IMR-90 (cell line): Measurements from ENCODE around the gene DHRS7. TPM values are rescaled to one million over a fixed set of nuclear protein-coding genes. Genes with fewer than 3 reads are reported as not detected.

Experiments used
- ATAC-seq: fragments of 200-7000 bp; cut with Tn5 transposase; 2 replicates; pipeline ENCODE4 v1.9.1; 2020; ENCODE audit warnings: low read depth, mild to moderate bottlenecking, moderate library complexity
- BruUV-seq: library from RNA; stranded (reverse); fragments of 400-500 nt; replicated peaks from 2 replicates; lab custom pipeline; 2021; lab: Mats Ljungman, UMichigan
- CTCF ChIA-PET: fragments of 300-600 bp; formaldehyde crosslinking; extraction: SDS; loops from one replicate; lab custom pipeline; 2021; ENCODE audit warnings: antibody characterized with exemption; lab: Yijun Ruan, JAX
- POLR2A ChIA-PET: fragments of 300-600 bp; sonication (Branson Sonifier 250); formaldehyde crosslinking; loops from one replicate; lab custom pipeline; 2022; ENCODE audit warnings: antibody characterized with exemption; ENCODE audit not compliant: unreplicated experiment; lab: Charles Lee
- DNase-seq: peaks from one replicate; pipeline ENCODE4 v3.0.0; 2013
- H2AFZ ChIP-seq: replicated peaks from 2 replicates; pipeline ENCODE3; 2013; ENCODE audit warnings: low read length, mild to moderate bottlenecking; ENCODE audit not compliant: poor library complexity
- H2AK5ac ChIP-seq: 2 replicates; pipeline ENCODE4 v1.6.1; 2013; ENCODE audit warnings: low read depth, low read length, inconsistent platforms
- H2AK9ac ChIP-seq: replicated peaks from 2 replicates; pipeline ENCODE3; 2013; ENCODE audit warnings: mild to moderate bottlenecking, low read depth, low read length, moderate library complexity; ENCODE audit not compliant: poor library complexity
- H2BK120ac ChIP-seq: 2 replicates; pipeline ENCODE4 v1.6.1; 2013; ENCODE audit warnings: low read depth, low read length, inconsistent platforms
- H2BK15ac ChIP-seq: 3 replicates; pipeline ENCODE4 v1.6.1; 2013; ENCODE audit warnings: low read depth, low read length, inconsistent platforms
- H2BK20ac ChIP-seq: 2 replicates; pipeline ENCODE4 v1.6.1; 2013; ENCODE audit warnings: low read depth, mild to moderate bottlenecking, inconsistent platforms, low read length, moderate library complexity
- H2BK5ac ChIP-seq: 2 replicates; pipeline ENCODE4 v1.6.1; 2013; ENCODE audit warnings: mild to moderate bottlenecking, low read depth, low read length, inconsistent platforms; ENCODE audit not compliant: poor library complexity, severe bottlenecking
- H3K14ac ChIP-seq: replicated peaks from 2 replicates; pipeline ENCODE4 v1.6.1; 2013; ENCODE audit warnings: low read depth, low read length, inconsistent platforms
- H3K18ac ChIP-seq: 2 replicates; pipeline ENCODE4 v1.6.1; 2013; ENCODE audit warnings: low read depth, low read length, control low read depth
- H3K23ac ChIP-seq: 2 replicates; pipeline ENCODE4 v1.6.1; 2013; ENCODE audit warnings: low read depth, low read length, inconsistent platforms
- H3K27ac ChIP-seq: 2 replicates; pipeline ENCODE4 v1.5.1; 2013; ENCODE audit warnings: mild to moderate bottlenecking, control low read depth, low read length; ENCODE audit not compliant: insufficient read depth
- H3K27me3 ChIP-seq: 2 replicates; pipeline ENCODE4 v1.6.1; 2013; ENCODE audit warnings: low read length; ENCODE audit not compliant: control insufficient read depth, insufficient read depth
- H3K36me3 ChIP-seq: 2 replicates; pipeline ENCODE4 v1.6.1; 2013; ENCODE audit warnings: low read length, mixed read lengths; ENCODE audit not compliant: control insufficient read depth, insufficient read depth
- H3K4ac ChIP-seq: 2 replicates; pipeline ENCODE4 v1.6.1; 2013; ENCODE audit warnings: low read depth, low read length, inconsistent platforms
- H3K4me1 ChIP-seq: 2 replicates; pipeline ENCODE4 v1.6.1; 2013; ENCODE audit warnings: low read length, mixed read lengths; ENCODE audit not compliant: control insufficient read depth, insufficient read depth
- H3K4me2 ChIP-seq: 2 replicates; pipeline ENCODE4 v1.6.1; 2013; ENCODE audit warnings: low read depth, mild to moderate bottlenecking, control low read depth, low read length, moderate library complexity
- H3K4me3 ChIP-seq: 2 replicates; pipeline ENCODE4 v1.5.1; 2013; ENCODE audit warnings: low read depth, mild to moderate bottlenecking, control low read depth, low read length, moderate library complexity; ENCODE audit not compliant: insufficient read depth
- H3K56ac ChIP-seq: 2 replicates; pipeline ENCODE4 v1.6.1; 2013; ENCODE audit warnings: low read length, inconsistent platforms; ENCODE audit not compliant: insufficient read depth; ENCODE audit errors: extremely low read depth
- H3K79me1 ChIP-seq, 2 experiments: 2 replicates each; pipeline ENCODE4 v1.6.1; 2013; ENCODE audit warnings: low read length in 2 of 2, inconsistent platforms in 1 of 2, low read depth in 1 of 2
- H3K9ac ChIP-seq: 2 replicates; pipeline ENCODE4 v1.6.1; 2013; ENCODE audit warnings: low read depth, low read length, control low read depth
- H3K9me1 ChIP-seq: 2 replicates; pipeline ENCODE4 v1.6.1; 2013; ENCODE audit warnings: low read length, inconsistent platforms; ENCODE audit not compliant: insufficient read depth
- H3K9me3 ChIP-seq: 2 replicates; pipeline ENCODE4 v1.6.1; 2013; ENCODE audit warnings: low read length; ENCODE audit not compliant: control insufficient read depth, insufficient read depth
- H4K20me1 ChIP-seq: 2 replicates; pipeline ENCODE4 v1.6.1; 2013; ENCODE audit warnings: low read length, inconsistent platforms; ENCODE audit not compliant: insufficient read depth
- H4K5ac ChIP-seq: 2 replicates; pipeline ENCODE4 v1.6.1; 2013; ENCODE audit warnings: mild to moderate bottlenecking, low read depth, low read length, control low read depth
- H4K8ac ChIP-seq, 2 experiments: 2 replicates each; pipeline ENCODE4 v1.6.1; 2013; ENCODE audit warnings: low read depth in 2 of 2, low read length in 2 of 2, control low read depth in 1 of 2, inconsistent platforms in 1 of 2
- H4K91ac ChIP-seq: 2 replicates; pipeline ENCODE4 v1.6.1; 2013; ENCODE audit warnings: low read depth, low read length, inconsistent platforms; ENCODE audit not compliant: insufficient read depth
- BHLHE40 ChIP-seq: fragments of 150-350 bp; IDR thresholded peaks from 2 replicates; pipeline ENCODE4 v1.6.1; 2016; ENCODE audit warnings: mild to moderate bottlenecking, low read depth, low read length
- CEBPB ChIP-seq: IDR thresholded peaks from 2 replicates; pipeline ENCODE4 v1.6.1; 2012; ENCODE audit warnings: low read depth, low read length, improper control_type of control experiment
- CHD1 ChIP-seq: IDR thresholded peaks from 2 replicates; pipeline ENCODE4 v1.6.1; 2012; ENCODE audit warnings: low read depth, low read length, improper control_type of control experiment
- FOS ChIP-seq: fragments of 150-350 bp; IDR thresholded peaks from 2 replicates; pipeline ENCODE4 v1.6.1; 2016; ENCODE audit warnings: low read depth, low read length
- MAFK ChIP-seq: IDR thresholded peaks from 2 replicates; pipeline ENCODE4 v1.6.1; 2012; ENCODE audit warnings: low read depth, low read length, improper control_type of control experiment
- MAZ ChIP-seq: IDR thresholded peaks from 2 replicates; pipeline ENCODE4 v1.6.1; 2012; ENCODE audit warnings: low read depth, mild to moderate bottlenecking, low read length, improper control_type of control experiment, moderate library complexity, borderline replicate concordance
- MXI1 ChIP-seq: IDR thresholded peaks from 2 replicates; pipeline ENCODE4 v1.6.1; 2012; ENCODE audit warnings: low read depth, mild to moderate bottlenecking, low read length, moderate library complexity, borderline replicate concordance
- NFE2L2 ChIP-seq: fragments of 150-350 bp; IDR thresholded peaks from 2 replicates; pipeline ENCODE4 v1.6.1; 2016; ENCODE audit warnings: low read depth, mild to moderate bottlenecking, low read length
- POLR2A ChIP-seq: IDR thresholded peaks from 2 replicates; pipeline ENCODE4 v1.6.1; 2012; ENCODE audit warnings: mild to moderate bottlenecking, low read depth, low read length
- RAD21 ChIP-seq: IDR thresholded peaks from 2 replicates; pipeline ENCODE4 v1.6.1; 2012; ENCODE audit warnings: low read length, improper control_type of control experiment
- RCOR1 ChIP-seq: IDR thresholded peaks from 2 replicates; pipeline ENCODE4 v1.6.1; 2012; ENCODE audit warnings: mild to moderate bottlenecking, low read length, improper control_type of control experiment; ENCODE audit not compliant: insufficient replicate concordance
- RFX5 ChIP-seq: IDR thresholded peaks from 2 replicates; pipeline ENCODE4 v1.8.0; 2012; ENCODE audit warnings: low read depth, mild to moderate bottlenecking, low read length, moderate library complexity
- SMC3 ChIP-seq: fragments of 150-350 bp; IDR thresholded peaks from 2 replicates; pipeline ENCODE4 v1.6.1; 2016; ENCODE audit warnings: low read depth, mild to moderate bottlenecking, antibody characterized with exemption, low read length, moderate library complexity
- USF2 ChIP-seq: fragments of 150-350 bp; IDR thresholded peaks from 2 replicates; pipeline ENCODE4 v1.6.1; 2017; ENCODE audit warnings: mild to moderate bottlenecking, antibody characterized with exemption, low read length, low read depth
- WGBS, 2 experiments: methylation state at CpG; one replicate each; pipeline versions ENCODE4 v1.1.5 to v1.1.7; 2013; ENCODE audit warnings: missing lambda C conversion rate in 2 of 2; ENCODE audit not compliant: insufficient read length in 1 of 2; ENCODE audit errors: extremely low coverage in 2 of 2; 5-methylcytosine and 5-hydroxymethylcytosine counted together
- dilution Hi-C: fragments of 300-500 bp; cut with HindIII; formaldehyde crosslinking; loops from one replicate; pipeline ENCODE4 v1.14.3; 2018; ENCODE audit warnings: low sequenced_read_pairs; ENCODE audit not compliant: unreplicated experiment
- in situ Hi-C: fragments of 300-500 bp; cut with MboI; formaldehyde crosslinking; loops from 3 replicates; pipeline ENCODE4 v1.14.3; 2019; ENCODE audit warnings: low sequenced_read_pairs, inconsistent platforms, mixed read lengths
- intact Hi-C: fragments of 100-400 bp; cut with micrococcal nuclease; formaldehyde crosslinking; loops from 2 replicates; pipeline ENCODE4 v1.10.0; 2022
- polyA plus RNA-seq, 3 experiments: library from polyadenylated mRNA; depleted of rRNA; stranded (reverse); fragments of >200 nt; gene quantifications; 2 replicates each; pipeline ENCODE4 v1.2.3, GENCODE V29; 2012; ENCODE audit warnings: low replicate concordance in 1 of 3
- total RNA-seq: library from RNA; depleted of rRNA; stranded (reverse); fragments of >200 nt; gene quantifications from 2 replicates; pipeline ENCODE4 v1.2.3, GENCODE V29; 2012
- TF ChIP-seq, protein P1 (sequence below): conservative IDR thresholded peaks from 2 replicates; pipeline ENCODE4 v1.5.1; 2012; ENCODE audit warnings: mild to moderate bottlenecking, low read depth, low read length, improper control_type of control experiment

DHRS7 gene
- total and polyA plus RNA-seq, 2 of the 4 experiments (the other 2 are of a cell fraction), result 30.3 to 50.2 TPM

DNA sequence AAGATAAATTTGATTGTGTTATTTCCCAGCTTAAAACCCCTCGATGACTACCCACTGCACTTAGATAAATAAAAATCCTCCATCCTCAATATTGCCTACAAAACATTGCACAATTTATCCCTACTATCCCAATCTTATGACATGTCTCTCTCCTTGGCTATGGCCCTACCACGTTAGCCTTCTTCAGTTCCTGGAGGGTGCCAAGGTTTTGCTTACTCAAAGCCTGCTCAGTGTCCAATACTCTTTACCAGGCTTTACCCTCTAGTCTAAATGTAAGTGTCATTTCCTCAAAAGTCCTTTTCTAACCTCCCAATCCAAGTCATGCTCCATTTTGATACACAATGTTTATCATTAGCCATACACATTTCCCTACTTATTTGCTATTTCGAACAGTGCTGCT lies 48.8 kb upstream of the DHRS7 start:
- Histone ChIP-seq H3K56ac (no peak overlapping the region), H2AK9ac (no peak overlapping the region), H2BK20ac (no peak overlapping the region), H4K91ac (no peak overlapping the region), H3K23ac (no peak overlapping the region), H3K4me2 (no peak overlapping the region), H3K4me3 (no peak overlapping the region), H2BK120ac (no peak overlapping the region), H2AK5ac (no peak overlapping the region), H4K20me1 (no peaks in the 10 kb centered on the region), H3K4ac (no peak overlapping the region), H4K8ac (no peak overlapping the region), H3K18ac (no peak overlapping the region), H3K36me3 (no peaks in the 10 kb centered on the region), H3K9me3 (peaks cover 2% of the 10 kb centered on the region; the same call in 1 of the 2 replicates), H3K4me1 (no peaks in the 10 kb centered on the region; the same call in 1 of the 2 replicates), H2BK5ac (no peak overlapping the region), H3K79me1 (no peaks in the 10 kb centered on the region), H2BK15ac (no peak overlapping the region), H3K27me3 (peaks cover 8% of the 10 kb centered on the region), H3K27ac (no peak overlapping the region), H3K9me1 (no peaks in the 10 kb centered on the region), H3K9ac (no peak overlapping the region), H2AFZ (no peak overlapping the region), H4K5ac (no peak overlapping the region), H3K14ac (no peak overlapping the region)
- TF ChIP-seq MXI1, result no peak
- TF ChIP-seq RAD21, result no peak
- TF ChIP-seq NFE2L2, result no peak
- no peak for TF ChIP-seq USF2
- no peak for TF ChIP-seq RCOR1
- TF ChIP-seq MAFK, result no peak
- no peak for TF ChIP-seq CEBPB
- TF ChIP-seq CHD1, result no peak
- no peak for TF ChIP-seq SMC3
- TF ChIP-seq BHLHE40, result no peak
- TF ChIP-seq MAZ, result no peak
- TF ChIP-seq, protein P1, sequence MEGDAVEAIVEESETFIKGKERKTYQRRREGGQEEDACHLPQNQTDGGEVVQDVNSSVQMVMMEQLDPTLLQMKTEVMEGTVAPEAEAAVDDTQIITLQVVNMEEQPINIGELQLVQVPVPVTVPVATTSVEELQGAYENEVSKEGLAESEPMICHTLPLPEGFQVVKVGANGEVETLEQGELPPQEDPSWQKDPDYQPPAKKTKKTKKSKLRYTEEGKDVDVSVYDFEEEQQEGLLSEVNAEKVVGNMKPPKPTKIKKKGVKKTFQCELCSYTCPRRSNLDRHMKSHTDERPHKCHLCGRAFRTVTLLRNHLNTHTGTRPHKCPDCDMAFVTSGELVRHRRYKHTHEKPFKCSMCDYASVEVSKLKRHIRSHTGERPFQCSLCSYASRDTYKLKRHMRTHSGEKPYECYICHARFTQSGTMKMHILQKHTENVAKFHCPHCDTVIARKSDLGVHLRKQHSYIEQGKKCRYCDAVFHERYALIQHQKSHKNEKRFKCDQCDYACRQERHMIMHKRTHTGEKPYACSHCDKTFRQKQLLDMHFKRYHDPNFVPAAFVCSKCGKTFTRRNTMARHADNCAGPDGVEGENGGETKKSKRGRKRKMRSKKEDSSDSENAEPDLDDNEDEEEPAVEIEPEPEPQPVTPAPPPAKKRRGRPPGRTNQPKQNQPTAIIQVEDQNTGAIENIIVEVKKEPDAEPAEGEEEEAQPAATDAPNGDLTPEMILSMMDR, result no peak
- no peak for TF ChIP-seq RFX5
- TF ChIP-seq POLR2A, result no peak
- no peak for TF ChIP-seq FOS
- dilution Hi-C loops (no loop called here), in situ Hi-C loops (no loop called here), intact Hi-C loops (no loop called here)
- DNase-seq, result no peak
- BruUV-seq, result no TSS peak
- ATAC-seq, result no peak
- POLR2A ChIA-PET, result no interaction called here
- CTCF ChIA-PET, result no interaction called here
- 30% methylated on average over 1 of the region's 3 CpGs; no CpG with 5 or more reads in 1 of the 2 experiments for WGBS, 2 experiments
